22Rv1 (cell line): ENCODE measurements around the gene PLIN5.

Experiments used
- H3K27ac ChIP-seq: fragments of 450-650 bp; 2 replicates; pipeline ENCODE4 v1.5.1; 2017
- ZFX ChIP-seq: fragments of 450-650 bp; IDR thresholded peaks from 2 replicates; pipeline ENCODE4 v1.6.1; 2017; ENCODE audit warnings: antibody characterized with exemption, borderline replicate concordance
- TF ChIP-seq, protein P1 (sequence below): fragments of 450-650 bp; IDR thresholded peaks from 2 replicates; pipeline ENCODE4 v1.5.1; 2017; ENCODE audit warnings: mild to moderate bottlenecking

PLIN5 gene

GRCh38 chr19:4477034-4477801 lies 57.8 kb downstream of the PLIN5 start:
- H3K27ac ChIP-seq = no peak overlapping the region
- TF ChIP-seq, protein P1, sequence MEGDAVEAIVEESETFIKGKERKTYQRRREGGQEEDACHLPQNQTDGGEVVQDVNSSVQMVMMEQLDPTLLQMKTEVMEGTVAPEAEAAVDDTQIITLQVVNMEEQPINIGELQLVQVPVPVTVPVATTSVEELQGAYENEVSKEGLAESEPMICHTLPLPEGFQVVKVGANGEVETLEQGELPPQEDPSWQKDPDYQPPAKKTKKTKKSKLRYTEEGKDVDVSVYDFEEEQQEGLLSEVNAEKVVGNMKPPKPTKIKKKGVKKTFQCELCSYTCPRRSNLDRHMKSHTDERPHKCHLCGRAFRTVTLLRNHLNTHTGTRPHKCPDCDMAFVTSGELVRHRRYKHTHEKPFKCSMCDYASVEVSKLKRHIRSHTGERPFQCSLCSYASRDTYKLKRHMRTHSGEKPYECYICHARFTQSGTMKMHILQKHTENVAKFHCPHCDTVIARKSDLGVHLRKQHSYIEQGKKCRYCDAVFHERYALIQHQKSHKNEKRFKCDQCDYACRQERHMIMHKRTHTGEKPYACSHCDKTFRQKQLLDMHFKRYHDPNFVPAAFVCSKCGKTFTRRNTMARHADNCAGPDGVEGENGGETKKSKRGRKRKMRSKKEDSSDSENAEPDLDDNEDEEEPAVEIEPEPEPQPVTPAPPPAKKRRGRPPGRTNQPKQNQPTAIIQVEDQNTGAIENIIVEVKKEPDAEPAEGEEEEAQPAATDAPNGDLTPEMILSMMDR = no peak
- TF ChIP-seq ZFX = no peak

DNA sequence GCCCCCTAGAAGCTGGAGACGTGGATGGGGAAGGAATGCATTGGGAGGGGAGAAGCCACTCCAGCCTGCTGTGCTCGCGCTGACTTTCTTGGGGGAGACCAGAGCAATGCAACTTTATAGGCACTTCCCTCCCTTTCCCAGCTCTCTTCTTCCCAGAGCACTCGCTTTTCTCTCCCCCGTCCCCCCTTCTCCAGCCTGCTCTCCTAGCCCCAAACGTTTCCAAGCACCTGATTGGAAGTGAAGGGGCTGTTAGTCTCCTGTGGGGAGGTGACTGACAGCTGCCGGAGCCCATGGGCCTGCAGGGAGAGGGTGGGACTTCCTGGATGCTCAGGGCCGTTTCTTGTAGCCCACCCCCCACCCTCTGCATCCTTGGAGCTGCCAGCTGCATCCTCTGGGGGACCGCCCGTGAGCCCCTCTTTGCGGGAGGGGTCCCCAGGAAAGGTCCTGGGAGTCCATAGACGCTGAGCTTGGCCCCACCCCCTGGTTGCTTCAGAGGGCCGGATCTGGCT lies 60.5 kb downstream of the PLIN5 start:
- H3K27ac ChIP-seq = 0 out of 2 replicates have a peak overlapping the region, but pooled peaks have one; percentile 90
- TF ChIP-seq, protein P1 = no peak
- no peak for TF ChIP-seq ZFX

- H3K27ac ChIP-seq = peak overlapping the region; percentile 90
- TF ChIP-seq ZFX = no peak
- TF ChIP-seq, protein P1 = no peak
Observed at GRCh38 chr19:4473763-4474513, 61.1 kb downstream of the PLIN5 start.

DNA sequence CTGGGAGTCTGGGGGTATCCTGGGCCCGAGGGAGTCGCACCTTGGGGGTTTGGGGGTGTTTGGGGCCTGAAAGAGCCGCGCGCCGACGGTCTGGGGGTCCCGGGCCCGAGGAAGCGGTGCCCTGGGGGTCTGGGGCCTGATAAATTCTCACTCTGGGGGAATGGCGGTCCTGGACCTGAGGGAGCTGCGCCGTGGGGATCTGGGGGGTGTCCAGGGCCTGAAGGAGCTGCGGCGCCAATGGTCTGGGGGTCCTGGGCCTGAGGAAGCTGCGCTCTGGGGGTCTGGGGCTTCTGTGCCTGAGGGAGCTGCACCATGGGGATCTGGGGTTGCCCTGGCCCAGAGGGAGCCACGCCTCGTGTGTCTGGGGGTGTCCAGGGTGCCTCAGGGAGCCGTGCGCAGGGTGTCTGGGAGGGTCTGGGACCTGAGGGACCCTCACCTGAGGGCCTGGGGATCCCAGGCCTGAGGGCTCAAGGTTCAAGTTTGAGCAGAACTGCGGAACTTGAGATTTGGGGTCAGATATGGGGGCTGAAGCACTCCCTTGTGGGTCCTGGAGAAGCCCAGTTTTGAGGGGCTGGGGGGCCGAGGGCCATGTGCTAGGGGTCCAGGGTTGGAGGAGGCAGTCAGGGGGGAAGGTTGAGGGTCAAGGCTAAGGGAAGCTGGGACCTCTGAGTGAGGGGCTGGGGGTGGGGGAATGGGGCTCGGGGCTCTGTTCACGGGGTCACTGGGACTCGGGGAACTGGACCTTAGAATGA lies 61.8 kb downstream of the PLIN5 start:
- TF ChIP-seq ZFX = no peak
- TF ChIP-seq, protein P1 = no peak
- H3K27ac ChIP-seq = peak overlapping the region; percentile 90
